Activated T-cell treated with anti-CD3 and anti-CD28 coated beads, Interleukin-2, amount 50 U/mL, for 72 hours (primary cell): Measurements from ENCODE around the gene TSPAN16. TPM values are rescaled to one million over a fixed set of nuclear protein-coding genes. Genes with fewer than 3 reads are reported as not detected.

Source experiments
- ATAC-seq, 2 donors: fragments of 150-1000 bp; cut with Tn5 transposase; replicated peaks in 1 of 2; 2 replicates each; pipeline ENCODE4 v1.10.0; 2021; ENCODE audit warnings: moderate library complexity in 2 of 2, mild to moderate bottlenecking in 1 of 2
- DNase-seq, 2 donors: peaks; one replicate each; pipeline ENCODE4 v3.0.0; 2021 to 2022; ENCODE audit warnings: mixed read lengths in 1 of 2
- H3K27ac Mint-ChIP-seq: one replicate; pipeline ENCODE4 v1.8.0; 2022; ENCODE audit warnings: mild to moderate bottlenecking, moderate library complexity, mixed read lengths
- H3K27me3 Mint-ChIP-seq: one replicate; pipeline ENCODE4 v1.8.0; 2022; ENCODE audit warnings: low read depth, mixed read lengths
- H3K36me3 Mint-ChIP-seq, 2 donors: one replicate each; pipeline ENCODE4 v1.8.0; 2022; ENCODE audit warnings: mixed read lengths in 2 of 2, mild to moderate bottlenecking in 1 of 2; ENCODE audit not compliant: insufficient read depth in 2 of 2
- H3K4me1 Mint-ChIP-seq: one replicate; pipeline ENCODE4 v1.8.0; 2022; ENCODE audit warnings: low read depth, mixed read lengths
- H3K4me3 Mint-ChIP-seq, 2 donors: one replicate each; pipeline ENCODE4 v1.8.0; 2022; ENCODE audit warnings: mild to moderate bottlenecking in 2 of 2, mixed read lengths in 2 of 2, moderate library complexity in 2 of 2
- H3K9me3 Mint-ChIP-seq, 2 donors: one replicate each; pipeline ENCODE4 v1.8.0; 2022; ENCODE audit warnings: mixed read lengths in 2 of 2
- total RNA-seq, 2 donors: library from RNA; stranded (reverse); gene quantifications; one replicate each; pipeline ENCODE4 v1.2.3, GENCODE V29; 2022

TSPAN16 gene
- total RNA-seq, 2 donors from 2014 or later, result not detected

GRCh38 chr19:11279505-11280236, 16.3 kb upstream of the TSPAN16 start:
- H3K27me3 Mint-ChIP-seq, result peaks cover 40% of the 10 kb centered on the region
- H3K4me1 Mint-ChIP-seq, result peaks cover 13% of the 10 kb centered on the region
- H3K36me3 Mint-ChIP-seq, result peaks cover 3 to 4% of the 10 kb centered on the region in 2 donors
- peak overlapping the region; percentile 44 for H3K27ac Mint-ChIP-seq
- H3K4me3 Mint-ChIP-seq, result peak overlapping the region; percentile 64
- DNase-seq (peak; percentile 19 to 30), ATAC-seq (peak; percentile 60 to 82)
- H3K9me3 Mint-ChIP-seq, result peaks cover 0 to 3% of the 10 kb centered on the region in 2 donors

- DNase-seq, result no peak
- Mint-ChIP-seq H3K4me3 (no peak overlapping the region), H3K4me1 (peaks cover 14% of the 10 kb centered on the region), H3K36me3 (peaks cover 3 to 4% of the 10 kb centered on the region in 2 donors), H3K27me3 (peaks cover 33% of the 10 kb centered on the region), H3K9me3 (peaks cover 0 to 3% of the 10 kb centered on the region in 2 donors), H3K27ac (no peak overlapping the region)
- ATAC-seq, result no peak
These were observed 14.5 kb upstream of the TSPAN16 start for GRCh38 chr19:11281356-11282049.

GRCh38 chr19:11284515-11284914, 11.4 kb upstream of the TSPAN16 start:
- H3K4me3 Mint-ChIP-seq, result no peak overlapping the region
- DNase-seq (no peak), ATAC-seq (no peak)
- peaks cover 18% of the 10 kb centered on the region for H3K4me1 Mint-ChIP-seq
- peaks cover 0 to 2% of the 10 kb centered on the region in 2 donors for H3K9me3 Mint-ChIP-seq
- H3K27ac Mint-ChIP-seq, result no peak overlapping the region
- peaks cover 2% of the 10 kb centered on the region in 2 donors for H3K36me3 Mint-ChIP-seq
- H3K27me3 Mint-ChIP-seq, result peaks cover 33% of the 10 kb centered on the region

- ATAC-seq (no peak), DNase-seq (no peak)
- no peaks in the 10 kb centered on the region for H3K36me3 Mint-ChIP-seq
- no peak overlapping the region for H3K27ac Mint-ChIP-seq
- H3K4me3 Mint-ChIP-seq, result no peak overlapping the region
- H3K27me3 Mint-ChIP-seq, result peaks cover 31% of the 10 kb centered on the region
- peaks cover 9% of the 10 kb centered on the region for H3K4me1 Mint-ChIP-seq
- no peaks in the 10 kb centered on the region for H3K9me3 Mint-ChIP-seq
These were observed 9.5 kb upstream of the TSPAN16 start for GRCh38 chr19:11286312-11286974.

GRCh38 chr19:11288349-11288748, 7.6 kb upstream of the TSPAN16 start:
- DNase-seq (no peak), ATAC-seq (no peak)
- Mint-ChIP-seq H3K4me3 (no peak overlapping the region), H3K36me3 (no peaks in the 10 kb centered on the region), H3K9me3 (no peaks in the 10 kb centered on the region), H3K4me1 (peaks cover 9% of the 10 kb centered on the region), H3K27ac (no peak overlapping the region), H3K27me3 (peaks cover 23% of the 10 kb centered on the region)

GRCh38 chr19:11290256-11290655, 5.7 kb upstream of the TSPAN16 start:
- no peak for ATAC-seq
- Mint-ChIP-seq H3K4me1 (peaks cover 17% of the 10 kb centered on the region), H3K27ac (no peak overlapping the region), H3K4me3 (no peak overlapping the region), H3K36me3 (no peaks in the 10 kb centered on the region), H3K27me3 (peaks cover 28% of the 10 kb centered on the region), H3K9me3 (no peaks in the 10 kb centered on the region)
- no peak for DNase-seq

- Mint-ChIP-seq H3K9me3 (no peaks in the 10 kb centered on the region), H3K27ac (no peak overlapping the region), H3K4me1 (peaks cover 17% of the 10 kb centered on the region), H3K36me3 (no peaks in the 10 kb centered on the region), H3K27me3 (peaks cover 28% of the 10 kb centered on the region), H3K4me3 (no peak overlapping the region)
- DNase-seq (no peak), ATAC-seq (no peak)
These were observed 4.5 kb upstream of the TSPAN16 start for GRCh38 chr19:11291415-11291814.

GRCh38 chr19:11291991-11292390, 4.0 kb upstream of the TSPAN16 start:
- DNase-seq (no peak), ATAC-seq (no peak)
- no peak overlapping the region for H3K4me3 Mint-ChIP-seq
- H3K36me3 Mint-ChIP-seq, result no peaks in the 10 kb centered on the region
- peaks cover 25% of the 10 kb centered on the region for H3K27me3 Mint-ChIP-seq
- H3K27ac Mint-ChIP-seq, result no peak overlapping the region
- H3K4me1 Mint-ChIP-seq, result peaks cover 11% of the 10 kb centered on the region
- no peaks in the 10 kb centered on the region for H3K9me3 Mint-ChIP-seq

GRCh38 chr19:11293433-11294389, 2.2 kb upstream of the TSPAN16 start:
- Mint-ChIP-seq H3K36me3 (no peaks in the 10 kb centered on the region), H3K4me3 (peak overlapping the region; percentile 50 to 79), H3K27me3 (peaks cover 19% of the 10 kb centered on the region), H3K9me3 (no peaks in the 10 kb centered on the region), H3K27ac (no peak overlapping the region), H3K4me1 (peaks cover 7% of the 10 kb centered on the region)
- ATAC-seq (peak; percentile 100), DNase-seq (peak; percentile 86 to 91)

GRCh38 chr19:11295180-11295579, 780 bp upstream of the TSPAN16 start:
- H3K36me3 Mint-ChIP-seq, result no peaks in the 10 kb centered on the region
- H3K27ac Mint-ChIP-seq, result no peak overlapping the region
- DNase-seq (no peak), ATAC-seq (no peak)
- no peak overlapping the region for H3K4me3 Mint-ChIP-seq
- no peaks in the 10 kb centered on the region for H3K9me3 Mint-ChIP-seq
- peaks cover 7% of the 10 kb centered on the region for H3K4me1 Mint-ChIP-seq
- H3K27me3 Mint-ChIP-seq, result peaks cover 13% of the 10 kb centered on the region

GRCh38 chr19:11296264-11296663, 304 bp downstream of the TSPAN16 start:
- no peak for DNase-seq
- no peak for ATAC-seq

GRCh38 chr19:11299946-11300810, 4.2 kb downstream of the TSPAN16 start:
- Mint-ChIP-seq H3K27ac (no peak overlapping the region), H3K4me1 (no peaks in the 10 kb centered on the region), H3K9me3 (no peaks in the 10 kb centered on the region), H3K27me3 (no peaks in the 10 kb centered on the region), H3K4me3 (no peak overlapping the region), H3K36me3 (no peaks in the 10 kb centered on the region)
- no peak for ATAC-seq
- no peak for DNase-seq

More at GRCh38 chr19:11296264-11296663, 304 bp downstream of the TSPAN16 start:
- Mint-ChIP-seq H3K4me1 (peaks cover 7% of the 10 kb centered on the region), H3K36me3 (no peaks in the 10 kb centered on the region), H3K27ac (no peak overlapping the region), H3K4me3 (no peak overlapping the region), H3K9me3 (no peaks in the 10 kb centered on the region), H3K27me3 (peaks cover 13% of the 10 kb centered on the region)
